Activated naive CD8-positive, alpha-beta T cell treated with anti-CD3 and anti-CD28 coated beads for 36 hours (primary cell): ENCODE measurements around the gene IL17RE. TPM values are rescaled to one million over a fixed set of nuclear protein-coding genes. Genes with fewer than 3 reads are reported as not detected.
"Not testable (repeated sequence)": the region's sequence is repeated elsewhere in the genome, so short reads cannot be mapped to it uniquely, and the experiment has no call there.

Source experiments
- DNase-seq: peaks from one replicate; pipeline ENCODE4 v3.0.0; 2021
- H3K27ac Mint-ChIP-seq: one replicate; pipeline ENCODE4 v1.8.0; 2022; ENCODE audit warnings: mild to moderate bottlenecking, moderate library complexity, mixed read lengths
- H3K27me3 Mint-ChIP-seq: one replicate; pipeline ENCODE4 v1.8.0; 2022; ENCODE audit warnings: mild to moderate bottlenecking, mixed read lengths
- H3K36me3 Mint-ChIP-seq: one replicate; pipeline ENCODE4 v1.8.0; 2021; ENCODE audit warnings: mild to moderate bottlenecking, mixed read lengths
- H3K4me1 Mint-ChIP-seq: one replicate; pipeline ENCODE4 v1.8.0; 2021; ENCODE audit warnings: mixed read lengths
- H3K4me3 Mint-ChIP-seq: one replicate; pipeline ENCODE4 v1.8.0; 2022; ENCODE audit warnings: mild to moderate bottlenecking, moderate library complexity, mixed read lengths
- H3K9me3 Mint-ChIP-seq: one replicate; pipeline ENCODE4 v1.8.0; 2022; ENCODE audit warnings: mixed read lengths
- total RNA-seq, 2 experiments: library from RNA; stranded (reverse); gene quantifications; one replicate each; pipeline ENCODE4 v1.2.3, GENCODE V29; 2021

The IL17RE gene
- total RNA-seq, 2 experiments from 2014 or later, result 1.2 to 1.8 TPM

DNA sequence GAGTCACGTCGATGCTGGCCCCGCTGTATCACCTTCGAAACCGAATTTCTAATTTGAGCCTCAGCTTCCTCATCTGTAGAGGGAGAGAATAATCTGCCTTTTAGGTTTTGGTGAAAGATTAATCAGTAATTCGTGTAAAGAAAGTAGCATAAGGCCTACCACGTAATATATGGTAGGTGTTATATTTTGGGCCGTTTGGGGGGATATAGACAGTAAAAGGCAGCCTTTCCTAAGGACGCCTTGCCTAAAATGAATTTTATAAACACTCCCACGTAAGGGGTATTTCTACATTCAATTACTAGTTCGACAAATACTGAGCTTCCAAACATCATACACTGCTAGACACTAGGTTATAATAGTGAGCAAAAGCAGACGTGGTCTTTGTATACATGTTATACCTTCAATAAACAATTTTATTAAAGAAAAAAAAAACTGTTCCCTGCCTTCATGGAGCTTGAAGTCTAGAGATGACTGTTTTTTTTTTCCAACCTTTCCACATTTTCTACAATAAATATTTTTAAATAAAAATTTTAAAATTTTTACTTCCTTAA, 11.5 kb upstream of the IL17RE start:
- no peak for DNase-seq
- peak overlapping the region; percentile 99 for H3K27ac Mint-ChIP-seq
- H3K27me3 Mint-ChIP-seq, result no peaks in the 10 kb centered on the region
- peak overlapping the region; percentile 94 for H3K4me3 Mint-ChIP-seq
- peaks cover 8% of the 10 kb centered on the region for H3K9me3 Mint-ChIP-seq
- H3K36me3 Mint-ChIP-seq, result peaks cover 43% of the 10 kb centered on the region
- peaks cover 39% of the 10 kb centered on the region for H3K4me1 Mint-ChIP-seq

DNA sequence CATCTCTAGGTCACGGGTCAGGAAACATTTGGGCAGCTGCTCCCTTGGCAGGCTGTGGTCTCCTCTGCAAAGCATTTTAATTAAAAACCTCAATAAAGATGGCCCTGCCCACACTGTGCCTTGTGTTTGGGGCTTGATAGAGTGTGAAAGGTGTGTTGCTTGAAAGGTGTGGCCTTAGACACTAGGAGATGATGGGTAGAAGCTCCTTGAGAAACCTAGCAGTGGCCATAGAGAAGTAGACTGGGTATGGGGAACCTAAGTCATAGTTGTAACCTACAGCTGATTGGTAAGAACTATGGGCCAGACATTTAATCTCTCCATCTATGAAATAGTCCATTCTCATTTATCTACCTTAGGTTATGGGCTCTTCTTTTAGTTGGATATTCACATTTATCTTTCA, 8.9 kb upstream of the IL17RE start:
- H3K27me3 Mint-ChIP-seq, result no peaks in the 10 kb centered on the region
- peaks cover 45% of the 10 kb centered on the region for H3K36me3 Mint-ChIP-seq
- peaks cover 8% of the 10 kb centered on the region for H3K9me3 Mint-ChIP-seq
- peak overlapping the region; percentile 12 for H3K27ac Mint-ChIP-seq
- peaks cover 45% of the 10 kb centered on the region for H3K4me1 Mint-ChIP-seq
- no peak overlapping the region for H3K4me3 Mint-ChIP-seq
- no peak for DNase-seq

DNA sequence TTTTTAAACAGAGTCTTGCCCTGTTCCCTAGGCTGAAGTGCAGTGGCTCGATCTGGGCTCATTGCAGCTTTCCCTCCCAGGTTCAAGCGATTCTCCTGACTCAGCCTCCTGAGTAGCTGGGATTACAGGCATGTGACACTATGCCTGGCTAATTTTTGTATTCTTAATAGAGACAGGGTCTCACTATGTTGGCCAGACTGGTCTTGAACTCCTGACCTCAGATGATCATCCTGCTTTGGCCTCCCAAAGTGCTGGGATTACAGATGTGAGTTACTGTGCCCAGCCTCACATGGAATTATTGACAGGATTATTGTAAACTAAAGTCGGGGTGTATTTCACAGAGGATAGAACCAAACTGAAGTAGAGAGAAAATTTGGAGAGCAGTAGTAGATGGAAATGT, 6.9 kb upstream of the IL17RE start:
- H3K27me3 Mint-ChIP-seq, H3K9me3 Mint-ChIP-seq, DNase-seq, H3K4me3 Mint-ChIP-seq: not testable (repeated sequence)
- Mint-ChIP-seq H3K27ac (peak overlapping the region; percentile 63), H3K36me3 (peaks cover 42% of the 10 kb centered on the region), H3K4me1 (peaks cover 42% of the 10 kb centered on the region)

DNA sequence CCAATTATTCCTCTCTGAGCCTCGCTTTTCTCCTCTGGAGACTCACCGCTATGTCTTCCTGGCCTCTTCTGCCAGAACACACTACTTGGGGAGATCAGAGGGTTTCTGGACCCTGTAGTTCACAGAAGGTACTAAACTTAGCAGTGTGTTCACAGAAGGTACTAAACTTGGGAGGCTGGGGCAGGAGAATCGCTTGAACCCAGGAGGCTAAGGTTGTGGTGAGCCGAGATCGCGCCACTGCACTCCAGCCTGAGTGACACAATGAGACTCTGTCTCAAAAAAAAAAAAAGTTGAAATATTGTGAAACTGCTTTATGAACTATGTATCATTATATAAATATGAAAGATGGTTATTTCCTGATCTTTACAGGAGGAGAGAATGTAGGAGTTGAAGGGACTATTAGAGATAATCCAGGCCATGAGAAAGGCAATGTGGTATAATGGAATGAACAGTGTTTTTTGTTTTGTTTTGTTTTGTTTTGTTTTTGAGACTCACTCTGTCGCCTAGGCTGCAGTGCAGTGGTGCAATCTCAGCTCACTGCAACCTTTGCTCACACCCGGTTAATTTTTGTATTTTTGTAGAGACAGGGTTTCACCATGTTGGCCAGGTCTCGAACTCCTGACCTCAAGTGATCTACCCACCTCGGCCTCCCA, 5.8 kb upstream of the IL17RE start:
- peaks cover 46% of the 10 kb centered on the region for H3K4me1 Mint-ChIP-seq
- H3K27me3 Mint-ChIP-seq, H3K27ac Mint-ChIP-seq, H3K9me3 Mint-ChIP-seq, H3K4me3 Mint-ChIP-seq, DNase-seq: not testable (repeated sequence)
- peaks cover 36% of the 10 kb centered on the region for H3K36me3 Mint-ChIP-seq

DNA sequence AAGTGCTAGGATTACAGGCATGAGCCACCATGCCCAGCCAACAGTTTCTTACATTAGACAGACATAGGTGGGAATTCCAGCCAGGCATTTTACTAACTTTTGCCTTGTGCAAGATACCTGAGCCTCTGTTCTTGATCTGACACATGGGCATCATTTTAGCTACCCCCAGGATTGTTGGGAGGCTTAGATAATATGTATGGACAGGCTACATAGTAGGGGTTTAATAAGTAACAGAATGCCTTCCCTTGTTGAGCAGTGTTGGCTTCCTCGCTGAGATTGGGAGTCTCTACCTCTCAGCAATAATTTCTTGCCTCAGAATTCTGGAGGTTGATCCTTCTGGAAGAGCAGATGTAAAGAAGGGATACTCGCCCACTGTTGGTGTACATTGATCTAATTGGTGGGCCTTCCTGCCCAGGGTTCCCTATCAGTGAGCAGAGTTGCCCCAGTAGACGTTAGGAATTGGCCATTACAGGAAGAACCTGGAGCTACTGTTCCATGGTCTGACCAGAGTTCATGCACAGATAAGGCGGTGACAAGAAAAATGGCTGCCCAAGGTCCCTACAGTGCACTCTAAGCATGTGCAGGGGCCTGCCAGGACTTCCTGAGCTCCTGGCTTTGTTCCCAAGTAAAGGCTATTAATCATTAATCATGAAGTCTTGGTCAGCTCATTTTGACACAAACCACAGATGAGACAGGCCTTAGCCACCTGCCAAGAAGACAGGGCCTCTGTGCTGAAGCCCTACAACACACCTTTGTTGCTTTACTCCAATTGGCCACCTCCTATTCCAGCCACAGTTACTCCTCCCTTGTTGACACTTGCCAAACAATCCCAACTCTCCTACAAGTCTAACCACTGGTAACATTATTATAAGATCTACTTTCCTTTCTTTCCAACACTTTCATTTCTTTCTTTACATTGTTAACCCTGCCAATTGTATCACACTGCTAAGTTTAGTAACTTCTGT, 5.0 kb upstream of the IL17RE start:
- Mint-ChIP-seq H3K27me3 (no peaks in the 10 kb centered on the region), H3K36me3 (peaks cover 28% of the 10 kb centered on the region), H3K4me3 (no peak overlapping the region), H3K4me1 (peaks cover 48% of the 10 kb centered on the region), H3K9me3 (peaks cover 5% of the 10 kb centered on the region), H3K27ac (no peak overlapping the region)
- DNase-seq, result no peak

DNA sequence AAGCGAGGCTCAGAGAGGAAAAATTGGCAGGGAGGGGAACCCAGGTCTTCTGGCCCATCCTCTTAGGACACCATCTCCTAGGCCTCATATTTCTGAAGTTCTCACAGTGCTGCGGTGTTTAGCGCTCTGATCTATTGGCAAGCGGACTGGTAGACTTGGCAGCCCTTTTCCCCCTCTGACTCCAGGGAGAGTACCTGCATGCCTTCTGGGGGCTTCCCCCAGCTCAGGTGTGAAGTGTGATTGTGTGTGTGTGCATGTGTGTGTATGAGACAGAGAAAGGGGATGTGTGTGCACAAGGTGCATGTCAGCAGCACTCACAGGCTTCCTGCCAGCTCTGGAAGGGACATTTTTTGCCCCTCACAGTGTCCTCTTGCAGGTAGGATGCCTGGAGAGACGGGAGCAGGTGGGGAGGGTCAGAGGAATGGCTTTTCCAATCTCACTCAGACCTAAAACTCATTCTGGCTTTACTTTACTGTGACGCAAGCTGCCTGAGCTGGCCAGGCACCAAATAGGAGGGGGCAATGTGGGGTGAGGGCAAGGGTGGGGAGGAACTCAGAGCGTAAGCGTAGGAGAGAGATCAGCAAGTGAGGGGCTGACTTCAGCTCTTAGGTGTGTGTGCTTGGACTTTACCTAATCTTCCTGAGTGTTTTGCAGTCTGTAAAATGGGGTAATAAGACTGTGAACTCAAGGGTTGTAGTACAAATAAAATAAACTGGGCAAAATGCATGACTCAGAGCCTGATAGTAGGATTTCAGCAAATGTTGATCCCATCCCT, 4.0 kb upstream of the IL17RE start:
- Mint-ChIP-seq H3K4me3 (no peak overlapping the region), H3K9me3 (peaks cover 4% of the 10 kb centered on the region), H3K36me3 (peaks cover 19% of the 10 kb centered on the region), H3K4me1 (peaks cover 50% of the 10 kb centered on the region), H3K27ac (no peak overlapping the region), H3K27me3 (no peaks in the 10 kb centered on the region)
- DNase-seq, result no peak

DNA sequence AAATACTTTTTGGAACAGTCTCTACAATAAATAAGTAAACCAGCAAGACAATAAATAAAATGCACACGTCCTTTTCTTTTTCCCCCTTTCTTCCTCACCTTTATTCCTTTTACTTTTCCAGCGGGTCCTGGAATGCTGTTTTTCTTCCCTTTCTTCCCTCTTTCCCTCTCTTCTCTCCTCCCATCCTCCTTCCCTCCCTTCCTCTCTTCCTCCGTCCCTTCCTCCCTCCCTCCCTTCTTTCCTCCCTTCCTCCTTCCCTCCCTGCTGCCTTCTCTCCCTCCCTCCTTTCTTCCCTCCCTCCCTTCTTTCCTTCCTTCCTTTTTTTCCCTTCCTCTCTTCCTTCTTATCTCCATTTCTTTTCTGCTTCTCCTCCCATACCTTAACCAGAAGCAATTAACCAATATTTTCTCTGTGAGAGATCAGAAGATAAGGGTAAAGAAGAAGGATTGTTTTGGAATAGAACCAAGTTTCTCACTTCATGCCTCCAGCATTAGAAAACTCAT, 3.3 kb upstream of the IL17RE start:
- no peak overlapping the region for H3K27ac Mint-ChIP-seq
- H3K36me3 Mint-ChIP-seq, result peaks cover 12% of the 10 kb centered on the region
- H3K9me3 Mint-ChIP-seq, result peaks cover 4% of the 10 kb centered on the region
- peaks cover 46% of the 10 kb centered on the region for H3K4me1 Mint-ChIP-seq
- DNase-seq, result no peak
- no peaks in the 10 kb centered on the region for H3K27me3 Mint-ChIP-seq
- H3K4me3 Mint-ChIP-seq, result no peak overlapping the region

DNA sequence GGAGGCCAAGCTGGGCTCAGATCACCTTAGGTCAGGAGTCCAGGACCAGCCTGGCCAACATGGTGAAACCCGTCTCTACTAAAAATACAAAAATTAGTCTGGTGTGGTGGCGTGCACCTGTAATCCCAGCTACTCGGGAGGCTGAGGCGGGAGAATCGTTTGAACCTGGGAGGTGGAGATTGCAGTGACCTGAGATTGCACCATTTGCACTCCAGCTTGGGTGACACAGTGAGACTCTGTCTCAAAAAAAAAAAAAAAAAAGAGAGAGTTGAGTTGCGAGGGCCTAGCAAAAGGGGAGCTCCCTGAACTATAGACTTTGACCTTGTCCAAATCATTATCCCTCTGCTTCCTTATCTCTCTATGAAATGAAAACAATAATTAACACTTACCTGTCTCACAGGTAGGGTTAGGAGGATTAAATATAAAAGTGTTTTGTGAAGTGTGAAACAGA, 1.7 kb upstream of the IL17RE start:
- not testable (repeated sequence) for H3K9me3 Mint-ChIP-seq, H3K27me3 Mint-ChIP-seq, H3K36me3 Mint-ChIP-seq, H3K27ac Mint-ChIP-seq, H3K4me3 Mint-ChIP-seq, DNase-seq
- peaks cover 37% of the 10 kb centered on the region for H3K4me1 Mint-ChIP-seq

DNA sequence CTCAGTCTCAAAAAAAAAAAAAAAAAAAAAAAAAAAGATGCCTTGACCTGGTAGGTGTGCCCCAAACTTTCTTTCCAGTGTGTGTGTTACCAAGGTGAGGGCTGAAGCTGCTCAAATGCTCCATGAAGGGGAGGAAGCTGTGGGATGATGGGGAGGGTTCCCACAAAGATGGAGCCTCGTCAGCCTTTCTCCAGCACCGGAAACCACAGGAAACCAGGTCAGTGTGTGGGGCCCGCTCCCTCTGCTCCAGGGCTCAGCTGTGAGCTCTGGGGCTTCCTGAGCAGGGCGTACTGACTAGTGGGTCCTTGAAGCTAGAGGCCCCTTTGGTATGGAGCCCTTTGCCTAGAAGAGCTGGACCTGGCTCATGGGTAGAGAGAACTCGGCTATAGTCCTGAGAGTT, 681 bp upstream of the IL17RE start:
- Mint-ChIP-seq H3K27me3 (no peaks in the 10 kb centered on the region), H3K36me3 (no peaks in the 10 kb centered on the region), H3K27ac (peak overlapping the region; percentile 56), H3K9me3 (no peaks in the 10 kb centered on the region), H3K4me3 (peak overlapping the region; percentile 60), H3K4me1 (peaks cover 37% of the 10 kb centered on the region)
- peak; percentile 26 for DNase-seq

DNA sequence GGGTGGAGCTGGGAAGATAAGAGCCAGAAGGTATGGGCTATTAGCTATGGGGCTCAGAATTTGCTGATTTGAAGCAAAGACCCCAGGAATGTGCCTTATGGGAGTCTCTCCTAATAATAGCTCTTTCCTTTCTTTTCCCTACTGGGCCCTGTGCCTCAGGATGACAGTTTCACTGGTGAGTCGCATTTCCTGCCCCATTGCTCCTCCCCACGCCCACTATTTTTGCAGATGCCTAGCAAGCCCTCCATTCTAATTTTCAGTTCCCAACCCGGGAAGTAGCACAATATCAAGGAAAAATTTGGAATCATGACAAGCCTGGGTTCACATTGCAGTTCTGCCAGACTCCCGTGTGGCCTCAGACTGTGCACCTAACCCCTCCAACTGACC, 583 bp downstream of the IL17RE start:
- Mint-ChIP-seq H3K36me3 (no peaks in the 10 kb centered on the region), H3K4me3 (peak overlapping the region; percentile 60), H3K27me3 (no peaks in the 10 kb centered on the region), H3K4me1 (peaks cover 36% of the 10 kb centered on the region), H3K27ac (peak overlapping the region; percentile 78), H3K9me3 (no peaks in the 10 kb centered on the region)
- DNase-seq, result no peak

DNA sequence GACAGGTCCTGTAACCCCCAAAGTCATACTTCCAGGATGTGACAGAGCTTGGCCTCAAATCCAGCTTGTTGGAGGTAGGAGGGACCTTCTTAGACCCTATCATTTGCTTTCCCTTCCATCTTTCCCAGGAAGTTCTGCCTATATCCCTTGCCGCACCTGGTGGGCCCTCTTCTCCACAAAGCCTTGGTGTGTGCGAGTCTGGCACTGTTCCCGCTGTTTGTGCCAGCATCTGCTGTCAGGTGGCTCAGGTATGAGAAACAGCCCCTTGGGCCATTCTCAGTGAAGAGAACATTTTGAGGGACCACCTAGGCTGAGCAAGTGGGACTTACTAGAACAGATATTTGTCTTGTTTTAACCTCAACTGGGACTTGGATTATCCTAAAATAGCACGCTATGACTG, 1.3 kb downstream of the IL17RE start:
- no peak overlapping the region for H3K4me3 Mint-ChIP-seq
- no peaks in the 10 kb centered on the region for H3K27me3 Mint-ChIP-seq
- no peak for DNase-seq
- H3K36me3 Mint-ChIP-seq, result no peaks in the 10 kb centered on the region
- no peak overlapping the region for H3K27ac Mint-ChIP-seq
- peaks cover 29% of the 10 kb centered on the region for H3K4me1 Mint-ChIP-seq
- H3K9me3 Mint-ChIP-seq, result no peaks in the 10 kb centered on the region

DNA sequence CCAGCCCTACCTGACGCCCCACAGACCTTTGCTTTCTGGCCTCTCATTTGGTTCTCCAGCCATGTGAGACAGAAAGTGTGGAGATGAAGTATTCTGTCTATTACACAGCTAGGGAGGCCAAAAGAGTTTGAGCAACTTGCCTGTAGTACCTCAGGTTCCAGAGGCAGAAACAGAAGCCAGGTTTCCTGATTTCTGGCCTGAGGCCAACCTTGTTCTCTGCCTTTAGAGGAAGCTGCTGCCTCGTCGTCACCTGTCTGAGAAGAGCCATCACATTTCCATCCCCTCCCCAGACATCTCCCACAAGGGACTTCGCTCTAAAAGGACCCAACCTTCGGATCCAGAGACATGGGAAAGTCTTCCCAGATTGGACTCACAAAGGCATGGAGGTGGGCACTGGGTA, 3.8 kb downstream of the IL17RE start:
- Mint-ChIP-seq H3K36me3 (no peaks in the 10 kb centered on the region), H3K27ac (no peak overlapping the region), H3K4me3 (no peak overlapping the region), H3K9me3 (no peaks in the 10 kb centered on the region), H3K27me3 (peaks cover 6% of the 10 kb centered on the region), H3K4me1 (peaks cover 30% of the 10 kb centered on the region)
- no peak for DNase-seq

DNA sequence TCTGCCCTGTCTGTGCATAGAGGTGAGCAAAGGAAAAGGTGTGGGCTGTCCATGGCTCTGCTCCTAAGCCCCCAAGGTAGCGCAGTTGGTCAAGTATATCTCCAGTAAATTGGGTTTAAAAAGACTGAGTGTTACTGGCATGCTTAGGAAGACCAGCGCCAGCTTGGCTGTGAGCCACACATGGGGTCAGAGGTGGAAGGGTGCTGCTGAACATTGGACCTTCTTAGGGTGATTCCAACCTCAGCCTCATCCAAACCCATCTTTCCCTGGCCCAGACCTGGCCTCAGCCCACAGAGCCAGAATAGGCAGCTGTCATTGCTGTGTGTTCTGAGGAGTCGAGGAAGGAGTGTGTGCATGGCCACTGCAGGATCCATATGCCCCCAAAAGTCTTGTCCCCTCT, 5.6 kb downstream of the IL17RE start:
- DNase-seq, result no peak
- Mint-ChIP-seq H3K27ac (no peak overlapping the region), H3K27me3 (peaks cover 11% of the 10 kb centered on the region), H3K4me3 (no peak overlapping the region), H3K4me1 (peaks cover 15% of the 10 kb centered on the region), H3K36me3 (no peaks in the 10 kb centered on the region), H3K9me3 (no peaks in the 10 kb centered on the region)

DNA sequence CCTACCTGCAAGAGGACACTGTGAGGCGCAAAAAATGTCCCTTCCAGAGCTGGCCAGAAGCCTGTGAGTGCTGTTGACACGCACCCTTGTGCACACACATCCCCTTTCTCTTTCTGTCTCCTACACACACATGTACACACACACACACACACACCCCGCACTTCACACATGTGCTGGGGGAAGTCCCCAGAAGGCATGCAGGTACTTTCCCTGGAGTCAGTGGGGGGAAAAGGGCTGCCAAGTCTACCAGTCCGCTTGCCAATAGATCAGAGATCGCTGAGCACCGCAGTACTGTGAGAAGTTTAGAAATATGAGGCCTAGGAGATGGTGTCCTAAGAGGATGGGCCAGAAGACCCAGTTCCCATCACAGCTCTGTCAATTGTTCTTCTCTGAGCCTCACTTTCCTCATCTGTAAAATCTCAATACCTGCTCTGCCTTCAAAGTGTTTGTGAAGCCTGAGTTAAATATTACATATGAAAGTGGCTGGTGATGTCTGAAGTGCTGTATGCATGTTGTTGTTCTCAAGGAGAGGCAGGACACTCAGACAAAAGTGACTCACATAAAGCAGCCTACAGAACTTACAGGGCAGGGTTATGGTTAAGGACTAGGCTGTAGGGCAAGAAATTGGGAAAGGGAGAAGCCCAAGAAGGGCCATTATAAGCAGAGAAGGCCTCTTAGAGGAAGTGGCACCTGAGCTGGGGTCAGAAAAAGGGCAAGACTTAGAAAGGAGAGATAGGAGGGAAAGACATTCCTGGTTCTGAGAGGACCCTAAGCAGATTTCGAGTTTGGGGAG, 6.8 kb downstream of the IL17RE start:
- no peak overlapping the region for H3K27ac Mint-ChIP-seq
- no peak overlapping the region for H3K4me3 Mint-ChIP-seq
- peaks cover 9% of the 10 kb centered on the region for H3K4me1 Mint-ChIP-seq
- no peak for DNase-seq
- peaks cover 15% of the 10 kb centered on the region for H3K27me3 Mint-ChIP-seq
- no peaks in the 10 kb centered on the region for H3K9me3 Mint-ChIP-seq
- H3K36me3 Mint-ChIP-seq, result no peaks in the 10 kb centered on the region
